GM18907 (cell line): ENCODE results near the gene EDIL3.
"Not testable (repeated sequence)": the region's sequence is repeated elsewhere in the genome, so short reads cannot be mapped to it uniquely, and the experiment has no call there.

Experiments
- ATAC-seq: cut with Tn5 transposase; IDR thresholded peaks from one replicate; pipeline ENCODE4 v1.9.1; 2021; ENCODE audit warnings: mild to moderate bottlenecking, moderate library complexity; ENCODE audit not compliant: unreplicated experiment

Gene EDIL3

GRCh38 chr5:84191281-84191680, 193.4 kb downstream of the EDIL3 start:
- no peak for ATAC-seq

DNA sequence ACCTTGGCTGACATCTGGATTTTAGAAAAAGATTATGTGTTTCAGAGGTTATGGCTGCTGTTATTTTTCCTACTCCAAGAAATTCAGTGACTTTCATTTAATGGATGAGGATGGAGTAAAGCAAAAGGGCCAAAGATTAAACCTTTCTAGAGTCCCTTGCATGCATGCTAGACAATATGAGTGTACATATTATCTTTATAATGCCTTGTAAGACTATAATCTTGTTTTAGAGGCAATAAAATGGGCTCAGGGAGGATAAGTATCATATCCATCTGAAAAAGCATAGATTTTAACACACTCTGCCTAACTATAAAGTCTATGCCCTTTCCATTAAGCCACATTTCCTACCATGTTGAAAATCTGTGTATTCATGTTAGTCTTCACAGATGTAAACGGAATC, 199.8 kb downstream of the EDIL3 start:
- no peak for ATAC-seq

DNA sequence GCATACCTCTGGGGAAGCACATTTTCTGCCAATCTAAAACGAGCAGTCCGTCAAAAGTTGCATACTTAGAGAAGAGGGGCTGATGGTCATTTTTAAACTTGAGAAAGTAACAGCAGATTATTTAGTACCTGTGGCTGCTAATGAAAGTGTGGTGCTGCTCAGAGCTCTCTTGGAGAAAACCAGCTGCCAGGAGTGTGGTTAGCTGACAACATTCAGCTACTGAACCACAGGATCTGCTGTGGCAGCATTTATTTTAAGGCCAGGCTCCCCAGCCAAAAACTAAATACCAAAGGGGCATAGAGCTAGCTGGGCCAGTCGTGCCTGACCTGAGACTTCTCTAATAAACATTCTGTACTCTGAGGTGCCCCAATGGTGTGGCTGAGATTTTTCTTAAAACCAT, 203.6 kb downstream of the EDIL3 start:
- ATAC-seq = no peak

DNA sequence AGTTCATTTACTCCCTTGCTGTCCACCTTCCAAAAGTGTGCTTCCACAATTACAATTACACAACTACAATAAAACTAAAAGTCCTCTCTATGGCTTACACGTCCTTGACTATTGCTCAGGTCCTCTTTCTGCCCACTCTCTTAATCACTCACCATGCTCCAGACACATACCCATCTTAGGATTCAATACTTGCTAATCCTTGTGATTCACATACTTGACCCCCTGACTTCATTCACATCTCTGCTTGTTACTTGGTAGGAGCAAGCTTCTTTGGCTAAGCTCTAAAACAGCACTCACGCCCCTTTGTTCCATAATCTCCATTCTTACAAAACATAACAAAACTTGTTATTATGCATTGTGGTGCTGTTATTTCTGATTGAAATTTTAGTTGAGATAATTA, 215.8 kb downstream of the EDIL3 start:
- no peak for ATAC-seq

- no peak for ATAC-seq
Measured at GRCh38 chr5:84163671-84164070, 221.0 kb downstream of the EDIL3 start.

DNA sequence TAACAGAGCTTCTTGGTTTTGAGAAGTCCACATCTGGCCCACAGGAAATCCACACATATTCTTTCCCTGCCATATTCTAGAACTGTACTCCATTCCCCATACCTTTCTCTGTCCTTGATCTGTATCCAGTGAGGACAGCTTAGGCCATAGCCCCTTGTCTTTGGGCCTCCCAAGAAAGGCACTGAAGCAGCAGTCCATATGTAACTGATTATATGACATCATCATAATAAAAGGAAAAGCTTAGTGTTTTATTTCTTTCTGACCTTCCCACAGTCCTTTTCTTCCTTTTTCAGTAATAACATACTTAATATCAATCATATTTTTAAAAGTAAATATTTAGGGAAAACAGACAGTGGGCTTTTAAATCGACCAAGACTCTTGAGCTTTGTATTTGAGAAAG, 222.0 kb downstream of the EDIL3 start:
- no peak for ATAC-seq

- ATAC-seq = not testable (repeated sequence)
Measured at GRCh38 chr5:84160650-84161049, 224.0 kb downstream of the EDIL3 start.

GRCh38 chr5:84149094-84149493, 235.6 kb downstream of the EDIL3 start:
- no peak for ATAC-seq

DNA sequence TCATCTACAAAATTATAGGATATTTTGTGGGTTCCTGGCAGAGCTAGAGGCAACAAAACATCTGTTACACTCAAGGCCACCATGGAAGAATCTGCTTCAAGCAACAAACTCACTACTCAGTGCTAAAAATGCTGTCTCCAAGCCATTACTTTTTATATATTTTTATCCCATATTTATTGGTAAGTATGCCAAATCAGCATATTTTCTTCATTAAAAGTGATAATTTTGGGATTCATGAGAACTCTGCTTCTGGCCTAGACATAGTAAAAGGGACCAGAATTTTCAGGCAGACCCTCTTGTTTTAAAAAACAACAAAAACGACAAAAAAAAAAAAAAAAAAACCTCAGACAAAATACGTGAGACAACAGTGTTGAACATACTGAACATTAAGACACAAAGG, 236.0 kb downstream of the EDIL3 start:
- no peak for ATAC-seq

- no peak for ATAC-seq
Measured at GRCh38 chr5:84137541-84137940, 247.1 kb downstream of the EDIL3 start.

DNA sequence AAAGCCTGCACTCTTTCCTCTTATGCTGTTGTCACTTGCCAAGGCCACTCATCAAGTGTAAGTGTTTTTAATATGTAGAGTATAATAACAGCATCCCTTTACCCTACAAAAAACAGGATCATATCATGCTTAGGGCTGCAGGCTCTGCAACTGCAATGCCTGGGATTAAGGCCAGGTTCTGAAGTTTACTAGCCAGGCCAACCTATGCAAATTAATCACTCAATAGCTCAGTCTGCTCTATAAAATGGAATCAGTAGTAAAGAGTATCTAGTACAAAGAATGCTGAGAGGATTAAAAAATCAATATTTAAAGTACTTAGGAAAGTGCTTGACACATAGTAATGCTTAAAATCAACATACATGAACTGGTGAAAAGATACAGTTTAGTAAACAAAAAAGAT, 253.3 kb downstream of the EDIL3 start:
- ATAC-seq = no peak

GRCh38 chr5:84130006-84130580, 254.6 kb downstream of the EDIL3 start:
- no peak for ATAC-seq

GRCh38 chr5:84125216-84125615, 259.5 kb downstream of the EDIL3 start:
- no peak for ATAC-seq

DNA sequence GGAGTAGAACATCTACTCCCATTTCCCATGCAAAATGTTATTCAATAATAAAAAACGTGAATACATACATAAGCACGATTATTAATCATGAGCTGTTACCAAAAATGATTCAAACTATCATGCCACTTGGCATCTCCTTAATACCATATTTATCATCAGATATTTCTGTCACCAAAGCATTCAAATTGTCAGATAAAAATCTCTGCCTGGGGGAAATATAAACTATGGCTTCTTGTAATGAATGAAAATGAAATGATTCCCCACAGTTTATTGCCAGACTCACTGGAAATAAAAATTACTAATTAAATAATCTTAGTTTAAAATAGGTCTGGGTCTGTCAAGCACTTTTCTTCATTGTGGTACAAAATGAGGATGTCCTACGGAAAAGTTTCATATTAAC, 265.4 kb downstream of the EDIL3 start:
- no peak for ATAC-seq

DNA sequence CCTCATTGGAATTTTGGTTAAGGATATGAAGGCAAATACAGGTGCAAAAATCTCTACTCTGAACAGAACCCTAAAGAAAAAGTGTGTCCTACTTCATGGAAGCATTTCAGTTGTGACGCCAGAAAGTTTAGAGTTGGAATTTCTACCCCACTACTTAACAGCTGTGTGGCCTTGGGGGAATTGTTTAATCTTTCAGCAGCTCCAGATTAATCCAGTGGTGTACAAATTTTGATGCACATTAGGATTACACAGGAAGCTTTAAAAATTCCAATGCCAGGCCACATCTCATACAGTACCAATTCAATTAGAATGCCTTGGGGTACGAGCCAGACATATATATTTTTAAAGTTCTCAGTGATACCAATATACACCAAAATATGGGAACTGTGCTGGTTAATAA, 266.1 kb downstream of the EDIL3 start:
- ATAC-seq = no peak

DNA sequence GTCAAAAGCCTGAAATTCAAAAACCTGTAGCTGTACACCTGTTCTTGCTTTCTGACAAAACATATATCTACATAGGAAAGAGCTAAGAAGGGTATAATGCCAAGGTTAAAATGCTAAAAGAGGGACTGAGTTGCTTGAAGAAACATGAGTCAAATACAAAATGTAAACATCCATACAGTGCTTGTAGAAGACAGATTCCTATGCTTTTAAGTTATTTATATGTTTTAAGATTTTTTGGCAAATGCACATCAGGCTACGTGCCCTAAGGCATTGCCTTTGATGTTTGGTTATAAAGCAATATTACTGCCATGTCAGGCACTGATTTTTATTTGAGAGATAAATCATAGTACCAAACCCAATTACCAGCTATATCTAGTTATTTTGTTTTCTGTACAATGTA, 269.0 kb downstream of the EDIL3 start:
- no peak for ATAC-seq

DNA sequence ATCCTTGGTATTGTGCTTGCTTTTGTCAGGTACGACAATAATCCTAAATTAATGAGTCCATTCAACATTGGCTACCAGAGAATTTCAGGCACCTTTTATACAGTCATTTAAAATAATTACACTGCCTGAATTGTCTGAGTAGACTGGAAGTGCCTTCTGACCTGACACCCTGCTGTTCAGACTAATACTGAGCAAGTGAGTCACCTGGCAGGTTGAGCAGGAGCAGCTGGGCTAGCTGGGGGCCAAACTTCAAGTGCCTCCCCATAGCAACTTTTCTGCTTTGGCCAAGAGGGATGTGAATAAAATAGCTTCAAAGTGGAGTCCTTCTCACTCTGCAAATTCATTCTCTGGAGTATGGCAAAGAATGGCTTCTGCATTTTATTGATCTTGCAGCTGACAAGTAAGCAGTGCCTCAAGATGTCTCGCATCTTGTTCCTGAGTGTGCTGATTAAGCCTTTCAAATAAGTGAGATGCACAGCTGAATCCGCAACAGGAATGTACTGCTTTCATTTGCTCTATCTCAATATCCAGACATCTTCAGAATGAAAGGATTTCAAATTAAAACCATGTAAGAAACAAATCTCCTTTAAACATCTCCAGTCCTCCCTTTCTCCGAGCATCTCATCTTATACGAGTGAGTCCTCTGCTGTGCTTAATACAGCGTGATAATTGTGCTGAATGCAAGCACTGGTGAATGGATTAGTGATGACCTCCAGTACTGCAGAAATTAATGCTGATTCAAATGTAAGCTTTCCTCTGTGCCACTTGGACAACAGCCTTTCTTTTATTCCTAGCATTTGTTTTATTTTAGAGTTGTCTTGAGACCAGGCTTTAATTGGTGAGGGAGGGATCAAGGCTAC, 271.2 kb downstream of the EDIL3 start:
- ATAC-seq = no peak

DNA sequence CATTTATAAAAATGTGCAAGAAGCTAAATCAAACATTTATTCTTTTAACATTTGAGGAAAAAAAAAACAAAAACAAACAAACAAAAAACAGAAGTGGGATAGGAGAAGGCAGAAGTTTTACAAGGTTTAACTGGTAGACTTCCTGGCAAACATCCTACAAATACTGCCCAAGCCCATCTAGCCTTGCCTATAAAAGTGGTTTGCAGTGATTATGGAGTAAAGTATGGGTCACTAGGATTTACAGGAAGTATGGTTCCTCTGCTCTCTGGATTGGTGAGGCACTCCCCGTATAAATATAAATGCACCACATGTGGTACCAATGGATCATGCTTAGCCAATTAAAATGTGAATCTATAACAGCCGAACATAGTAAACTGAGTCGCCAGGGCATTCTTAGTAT, 291.9 kb downstream of the EDIL3 start:
- no peak for ATAC-seq

DNA sequence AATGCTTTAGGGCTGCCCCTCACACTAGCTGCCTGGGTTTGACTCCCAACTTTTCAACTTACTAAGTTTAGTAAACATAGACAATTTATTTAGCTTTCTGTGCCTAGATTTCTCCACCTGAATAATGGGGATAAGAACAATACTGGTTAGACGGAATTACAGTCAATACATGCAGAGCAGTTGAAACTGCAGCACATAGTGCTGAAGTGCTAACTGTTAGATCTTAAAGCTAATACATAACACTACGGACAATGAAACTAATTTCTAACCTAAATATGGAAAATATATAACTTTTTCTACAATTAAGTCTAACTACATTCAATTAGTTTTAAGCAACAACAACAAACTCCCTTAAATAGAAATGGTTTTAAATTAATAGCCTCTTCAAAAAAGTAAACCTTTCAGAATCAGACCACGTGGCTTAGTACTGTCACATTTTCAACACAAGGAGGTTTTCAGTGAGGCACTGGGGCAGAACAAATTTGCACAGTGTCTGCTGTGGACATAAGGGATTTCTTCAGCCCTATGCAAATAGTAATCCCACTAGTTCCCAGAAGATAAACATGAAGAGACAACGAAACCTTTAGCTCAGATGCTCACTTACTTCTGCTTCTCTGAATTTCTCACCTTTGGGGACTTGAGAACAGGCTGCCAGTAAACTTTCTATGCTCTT, 293.4 kb downstream of the EDIL3 start:
- no peak for ATAC-seq

DNA sequence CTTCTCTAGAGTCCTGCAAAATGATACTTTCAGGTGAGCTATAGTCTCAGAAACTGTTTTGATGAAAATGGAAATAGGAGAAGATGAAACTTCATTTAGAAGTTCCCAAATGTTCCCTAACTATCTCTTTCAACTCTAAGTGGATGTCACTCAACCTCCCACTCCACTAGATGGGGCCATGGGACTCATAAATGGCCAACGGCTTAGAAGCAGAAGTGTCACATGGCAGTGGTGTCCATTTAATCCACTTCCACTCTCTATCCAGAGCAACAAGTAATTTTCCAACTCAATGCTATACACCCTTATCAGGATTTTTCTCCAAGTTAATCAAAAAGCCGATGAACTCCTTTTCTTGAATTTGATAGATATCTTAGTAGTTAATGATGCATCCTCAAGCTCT, 295.7 kb downstream of the EDIL3 start:
- no peak for ATAC-seq

DNA sequence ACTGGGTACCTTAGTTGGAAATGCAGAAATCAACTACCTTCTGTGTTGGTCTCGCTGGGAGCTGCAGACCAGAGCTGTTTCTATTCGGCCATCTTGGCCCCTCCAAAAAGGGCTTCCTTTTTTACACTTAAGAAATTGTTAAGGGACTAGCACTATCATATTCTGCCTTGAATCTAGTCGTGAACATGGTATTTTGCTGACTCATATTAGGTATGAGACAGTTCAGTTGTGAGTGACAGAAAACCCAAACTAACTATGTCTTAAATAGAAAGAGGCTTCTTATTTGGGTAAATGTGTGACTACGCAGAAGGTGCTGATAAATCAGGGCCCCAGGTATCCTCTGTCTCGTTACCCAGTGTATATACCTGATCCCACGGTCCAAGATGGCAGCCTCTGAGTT, 298.2 kb downstream of the EDIL3 start:
- ATAC-seq = no peak

- no peak for ATAC-seq
Measured at GRCh38 chr5:84085387-84086041, 299.2 kb downstream of the EDIL3 start.
